Epithelial cell of esophagus (primary cell): Measurements from ENCODE around the gene ZNF473.

ENCODE experiments used
- DNase-seq: peaks from one replicate; pipeline ENCODE4 v3.0.0; 2010; ENCODE audit warnings: low read depth
- H3K4me3 ChIP-seq: 2 replicates; pipeline ENCODE4 v1.5.1; 2011; ENCODE audit warnings: mild to moderate bottlenecking, low read length, control low read depth
- CTCF ChIP-seq: IDR thresholded peaks from 2 replicates; pipeline ENCODE4 v1.5.1; 2011; ENCODE audit warnings: low read depth, mild to moderate bottlenecking, low read length, control low read depth, inconsistent platforms; ENCODE audit not compliant: insufficient read depth; ENCODE audit errors: missing control alignments

ZNF473 gene

GRCh38 chr19:50047671-50048070 is 21.9 kb downstream of the ZNF473 start:
- TF ChIP-seq CTCF: no peak
- H3K4me3 ChIP-seq: no peak overlapping the region
- DNase-seq: no peak

- H3K4me3 ChIP-seq: peak overlapping the region; percentile 59
- peak; percentile 76 for DNase-seq
- TF ChIP-seq CTCF: no peak
These were observed 24.8 kb downstream of the ZNF473 start for GRCh38 chr19:50050406-50051227.

- peak overlapping the region; percentile 59 for H3K4me3 ChIP-seq
- peak; percentile 55 for DNase-seq
These were observed 25.6 kb downstream of the ZNF473 start for GRCh38 chr19:50051228-50051895.

GRCh38 chr19:50051964-50052363 is 26.2 kb downstream of the ZNF473 start:
- no peak for DNase-seq
- no peak for TF ChIP-seq CTCF
- H3K4me3 ChIP-seq: no peak overlapping the region

- no peak overlapping the region for H3K4me3 ChIP-seq
- no peak for DNase-seq
- TF ChIP-seq CTCF: no peak
These were observed 27.3 kb downstream of the ZNF473 start for GRCh38 chr19:50053119-50053518.

GRCh38 chr19:50058425-50058824 is 32.6 kb downstream of the ZNF473 start:
- DNase-seq: no peak
- TF ChIP-seq CTCF: no peak
- no peak overlapping the region for H3K4me3 ChIP-seq

GRCh38 chr19:50059045-50059444 is 33.2 kb downstream of the ZNF473 start:
- no peak overlapping the region for H3K4me3 ChIP-seq
- no peak for TF ChIP-seq CTCF
- DNase-seq: no peak
